ENCODE measurements around the gene AHCYL2. TPM values are rescaled to one million over a fixed set of nuclear protein-coding genes. Genes with fewer than 3 reads are reported as not detected.

The AHCYL2 gene
- total RNA-seq, 4 donors from 2014 or later = 8.7 to 17.3 (median 14.2) TPM

- Histone ChIP-seq H3K9me3 (no peaks in the 10 kb centered on the region), H3K27me3 (no peaks in the 10 kb centered on the region), H3K27ac (peak overlapping the region in 1 of 4 donors; percentile 63), H3K36me3 (no peaks in the 10 kb centered on the region), H3K4me3 (no peak overlapping the region), H3K4me1 (peaks cover 0 to 35% (median 0%) of the 10 kb centered on the region in 3 donors)
- no peak for TF ChIP-seq POLR2A (IDR thresholded peaks at IDR 0.05)
- no peak for TF ChIP-seq EP300 (IDR thresholded peaks at IDR 0.05)
- no peak for TF ChIP-seq CTCF (IDR thresholded peaks at IDR 0.05)
- TF ChIP-seq POLR2AphosphoS5 (IDR thresholded peaks at IDR 0.05) = no peak
- 77 to 86% methylated on average over 2 of the region's 2 CpGs for WGBS, 2 donors (ENCODE audit: low coverage in 1 of 2)
- ATAC-seq = no peak
These were observed 134.3 kb downstream of the AHCYL2 start for GRCh38 chr7:129359176-129359575.

GRCh38 chr7:129359638-129360037 is 134.8 kb downstream of the AHCYL2 start:
- peak; percentile 46 for ATAC-seq
- Histone ChIP-seq H3K9me3 (no peaks in the 10 kb centered on the region), H3K27me3 (no peaks in the 10 kb centered on the region), H3K36me3 (no peaks in the 10 kb centered on the region), H3K4me1 (peaks cover 0 to 35% (median 0%) of the 10 kb centered on the region in 3 donors), H3K27ac (peak overlapping the region in 1 of 4 donors; percentile 63), H3K4me3 (no peak overlapping the region)
- TF ChIP-seq POLR2AphosphoS5 (IDR thresholded peaks at IDR 0.05) (no peak), EP300 (IDR thresholded peaks at IDR 0.05) (no peak), CTCF (IDR thresholded peaks at IDR 0.05) (no peak), POLR2A (IDR thresholded peaks at IDR 0.05) (no peak)
- 50 to 58% methylated on average over 1 of the region's 1 CpG for WGBS, 2 donors (ENCODE audit: low coverage in 1 of 2)

GRCh38 chr7:129361771-129362170 is 136.9 kb downstream of the AHCYL2 start:
- Histone ChIP-seq H3K4me3 (no peak overlapping the region), H3K4me1 (peaks cover 0 to 20% (median 0%) of the 10 kb centered on the region in 3 donors), H3K36me3 (no peaks in the 10 kb centered on the region), H3K27ac (no peak overlapping the region), H3K27me3 (no peaks in the 10 kb centered on the region), H3K9me3 (no peaks in the 10 kb centered on the region)
- no peak for ATAC-seq
- 93 to 100% methylated on average over 1 of the region's 1 CpG for WGBS, 2 donors (ENCODE audit: low coverage in 1 of 2)
- no peak for TF ChIP-seq EP300 (IDR thresholded peaks at IDR 0.05)
- no peak for TF ChIP-seq CTCF (IDR thresholded peaks at IDR 0.05)
- no peak for TF ChIP-seq POLR2A (IDR thresholded peaks at IDR 0.05)
- no peak for TF ChIP-seq POLR2AphosphoS5 (IDR thresholded peaks at IDR 0.05)

GRCh38 chr7:129362496-129362895 is 137.7 kb downstream of the AHCYL2 start:
- H3K9me3 ChIP-seq = no peaks in the 10 kb centered on the region
- no peaks in the 10 kb centered on the region for H3K36me3 ChIP-seq
- H3K27ac ChIP-seq = no peak overlapping the region
- H3K4me1 ChIP-seq = peaks cover 0 to 24% (median 0%) of the 10 kb centered on the region in 3 donors
- H3K4me3 ChIP-seq = no peak overlapping the region
- H3K27me3 ChIP-seq = no peaks in the 10 kb centered on the region
- no peak for TF ChIP-seq POLR2AphosphoS5 (IDR thresholded peaks at IDR 0.05)
- TF ChIP-seq POLR2A (IDR thresholded peaks at IDR 0.05) = no peak
- no peak for TF ChIP-seq CTCF (IDR thresholded peaks at IDR 0.05)
- no peak for TF ChIP-seq EP300 (IDR thresholded peaks at IDR 0.05)
- no peak for ATAC-seq

- H3K27me3 ChIP-seq = no peaks in the 10 kb centered on the region
- H3K27ac ChIP-seq = no peak overlapping the region
- H3K9me3 ChIP-seq = no peaks in the 10 kb centered on the region
- 88 to 92% methylated on average over 1 of the region's 1 CpG for WGBS, 2 donors (ENCODE audit: low coverage in 1 of 2)
- no peaks in the 10 kb centered on the region for H3K36me3 ChIP-seq
- no peak overlapping the region for H3K4me3 ChIP-seq
- H3K4me1 ChIP-seq = peaks cover 0 to 11% (median 3%) of the 10 kb centered on the region in 3 donors
- ATAC-seq = peak; percentile 24
- TF ChIP-seq POLR2A (IDR thresholded peaks at IDR 0.05) = no peak
- TF ChIP-seq CTCF (IDR thresholded peaks at IDR 0.05) = no peak
- TF ChIP-seq POLR2AphosphoS5 (IDR thresholded peaks at IDR 0.05) = no peak
- no peak for TF ChIP-seq EP300 (IDR thresholded peaks at IDR 0.05)
These were observed 142.5 kb downstream of the AHCYL2 start for GRCh38 chr7:129367349-129367699.

All from gastroesophageal sphincter (tissue), 4 donors.